ENCODE measurements around the gene SLC27A4.

GRCh38 chr9:128370367-128370751, 30.0 kb downstream of the SLC27A4 start:
- TF ChIP-seq, protein P1, sequence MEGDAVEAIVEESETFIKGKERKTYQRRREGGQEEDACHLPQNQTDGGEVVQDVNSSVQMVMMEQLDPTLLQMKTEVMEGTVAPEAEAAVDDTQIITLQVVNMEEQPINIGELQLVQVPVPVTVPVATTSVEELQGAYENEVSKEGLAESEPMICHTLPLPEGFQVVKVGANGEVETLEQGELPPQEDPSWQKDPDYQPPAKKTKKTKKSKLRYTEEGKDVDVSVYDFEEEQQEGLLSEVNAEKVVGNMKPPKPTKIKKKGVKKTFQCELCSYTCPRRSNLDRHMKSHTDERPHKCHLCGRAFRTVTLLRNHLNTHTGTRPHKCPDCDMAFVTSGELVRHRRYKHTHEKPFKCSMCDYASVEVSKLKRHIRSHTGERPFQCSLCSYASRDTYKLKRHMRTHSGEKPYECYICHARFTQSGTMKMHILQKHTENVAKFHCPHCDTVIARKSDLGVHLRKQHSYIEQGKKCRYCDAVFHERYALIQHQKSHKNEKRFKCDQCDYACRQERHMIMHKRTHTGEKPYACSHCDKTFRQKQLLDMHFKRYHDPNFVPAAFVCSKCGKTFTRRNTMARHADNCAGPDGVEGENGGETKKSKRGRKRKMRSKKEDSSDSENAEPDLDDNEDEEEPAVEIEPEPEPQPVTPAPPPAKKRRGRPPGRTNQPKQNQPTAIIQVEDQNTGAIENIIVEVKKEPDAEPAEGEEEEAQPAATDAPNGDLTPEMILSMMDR (IDR thresholded peaks at IDR 0.05): no peak
- TF ChIP-seq POLR2AphosphoS5 (IDR thresholded peaks at IDR 0.05): no peak
